IMR-90 (cell line): ENCODE data around the gene DTNA. TPM values are rescaled to one million over a fixed set of nuclear protein-coding genes. Genes with fewer than 3 reads are reported as not detected.

Source experiments
- ATAC-seq: fragments of 200-7000 bp; cut with Tn5 transposase; 2 replicates; pipeline ENCODE4 v1.9.1; 2020; ENCODE audit warnings: low read depth, mild to moderate bottlenecking, moderate library complexity
- BruUV-seq: library from RNA; stranded (reverse); fragments of 400-500 nt; replicated peaks from 2 replicates; lab custom pipeline; 2021; lab: Mats Ljungman, UMichigan
- CTCF ChIA-PET: fragments of 300-600 bp; formaldehyde crosslinking; extraction: SDS; loops from one replicate; lab custom pipeline; 2021; ENCODE audit warnings: antibody characterized with exemption; lab: Yijun Ruan, JAX
- POLR2A ChIA-PET: fragments of 300-600 bp; sonication (Branson Sonifier 250); formaldehyde crosslinking; loops from one replicate; lab custom pipeline; 2022; ENCODE audit warnings: antibody characterized with exemption; ENCODE audit not compliant: unreplicated experiment; lab: Charles Lee
- DNase-seq: peaks from one replicate; pipeline ENCODE4 v3.0.0; 2013
- H2AFZ ChIP-seq: replicated peaks from 2 replicates; pipeline ENCODE3; 2013; ENCODE audit warnings: low read length, mild to moderate bottlenecking; ENCODE audit not compliant: poor library complexity
- H2AK5ac ChIP-seq: 2 replicates; pipeline ENCODE4 v1.6.1; 2013; ENCODE audit warnings: low read depth, low read length, inconsistent platforms
- H2AK9ac ChIP-seq: replicated peaks from 2 replicates; pipeline ENCODE3; 2013; ENCODE audit warnings: mild to moderate bottlenecking, low read depth, low read length, moderate library complexity; ENCODE audit not compliant: poor library complexity
- H2BK120ac ChIP-seq: 2 replicates; pipeline ENCODE4 v1.6.1; 2013; ENCODE audit warnings: low read depth, low read length, inconsistent platforms
- H2BK15ac ChIP-seq: 3 replicates; pipeline ENCODE4 v1.6.1; 2013; ENCODE audit warnings: low read depth, low read length, inconsistent platforms
- H2BK20ac ChIP-seq: 2 replicates; pipeline ENCODE4 v1.6.1; 2013; ENCODE audit warnings: low read depth, mild to moderate bottlenecking, inconsistent platforms, low read length, moderate library complexity
- H2BK5ac ChIP-seq: 2 replicates; pipeline ENCODE4 v1.6.1; 2013; ENCODE audit warnings: mild to moderate bottlenecking, low read depth, low read length, inconsistent platforms; ENCODE audit not compliant: poor library complexity, severe bottlenecking
- H3K14ac ChIP-seq: replicated peaks from 2 replicates; pipeline ENCODE4 v1.6.1; 2013; ENCODE audit warnings: low read depth, low read length, inconsistent platforms
- H3K18ac ChIP-seq: 2 replicates; pipeline ENCODE4 v1.6.1; 2013; ENCODE audit warnings: low read depth, low read length, control low read depth
- H3K23ac ChIP-seq: 2 replicates; pipeline ENCODE4 v1.6.1; 2013; ENCODE audit warnings: low read depth, low read length, inconsistent platforms
- H3K27ac ChIP-seq: 2 replicates; pipeline ENCODE4 v1.5.1; 2013; ENCODE audit warnings: mild to moderate bottlenecking, control low read depth, low read length; ENCODE audit not compliant: insufficient read depth
- H3K27me3 ChIP-seq: 2 replicates; pipeline ENCODE4 v1.6.1; 2013; ENCODE audit warnings: low read length; ENCODE audit not compliant: control insufficient read depth, insufficient read depth
- H3K36me3 ChIP-seq: 2 replicates; pipeline ENCODE4 v1.6.1; 2013; ENCODE audit warnings: low read length, mixed read lengths; ENCODE audit not compliant: control insufficient read depth, insufficient read depth
- H3K4ac ChIP-seq: 2 replicates; pipeline ENCODE4 v1.6.1; 2013; ENCODE audit warnings: low read depth, low read length, inconsistent platforms
- H3K4me1 ChIP-seq: 2 replicates; pipeline ENCODE4 v1.6.1; 2013; ENCODE audit warnings: low read length, mixed read lengths; ENCODE audit not compliant: control insufficient read depth, insufficient read depth
- H3K4me2 ChIP-seq: 2 replicates; pipeline ENCODE4 v1.6.1; 2013; ENCODE audit warnings: low read depth, mild to moderate bottlenecking, control low read depth, low read length, moderate library complexity
- H3K4me3 ChIP-seq: 2 replicates; pipeline ENCODE4 v1.5.1; 2013; ENCODE audit warnings: low read depth, mild to moderate bottlenecking, control low read depth, low read length, moderate library complexity; ENCODE audit not compliant: insufficient read depth
- H3K56ac ChIP-seq: 2 replicates; pipeline ENCODE4 v1.6.1; 2013; ENCODE audit warnings: low read length, inconsistent platforms; ENCODE audit not compliant: insufficient read depth; ENCODE audit errors: extremely low read depth
- H3K79me1 ChIP-seq, 2 experiments: 2 replicates each; pipeline ENCODE4 v1.6.1; 2013; ENCODE audit warnings: low read length in 2 of 2, inconsistent platforms in 1 of 2, low read depth in 1 of 2
- H3K9ac ChIP-seq: 2 replicates; pipeline ENCODE4 v1.6.1; 2013; ENCODE audit warnings: low read depth, low read length, control low read depth
- H3K9me1 ChIP-seq: 2 replicates; pipeline ENCODE4 v1.6.1; 2013; ENCODE audit warnings: low read length, inconsistent platforms; ENCODE audit not compliant: insufficient read depth
- H3K9me3 ChIP-seq: 2 replicates; pipeline ENCODE4 v1.6.1; 2013; ENCODE audit warnings: low read length; ENCODE audit not compliant: control insufficient read depth, insufficient read depth
- H4K20me1 ChIP-seq: 2 replicates; pipeline ENCODE4 v1.6.1; 2013; ENCODE audit warnings: low read length, inconsistent platforms; ENCODE audit not compliant: insufficient read depth
- H4K5ac ChIP-seq: 2 replicates; pipeline ENCODE4 v1.6.1; 2013; ENCODE audit warnings: mild to moderate bottlenecking, low read depth, low read length, control low read depth
- H4K8ac ChIP-seq, 2 experiments: 2 replicates each; pipeline ENCODE4 v1.6.1; 2013; ENCODE audit warnings: low read depth in 2 of 2, low read length in 2 of 2, control low read depth in 1 of 2, inconsistent platforms in 1 of 2
- H4K91ac ChIP-seq: 2 replicates; pipeline ENCODE4 v1.6.1; 2013; ENCODE audit warnings: low read depth, low read length, inconsistent platforms; ENCODE audit not compliant: insufficient read depth
- BHLHE40 ChIP-seq: fragments of 150-350 bp; IDR thresholded peaks from 2 replicates; pipeline ENCODE4 v1.6.1; 2016; ENCODE audit warnings: mild to moderate bottlenecking, low read depth, low read length
- CEBPB ChIP-seq: IDR thresholded peaks from 2 replicates; pipeline ENCODE4 v1.6.1; 2012; ENCODE audit warnings: low read depth, low read length, improper control_type of control experiment
- CHD1 ChIP-seq: IDR thresholded peaks from 2 replicates; pipeline ENCODE4 v1.6.1; 2012; ENCODE audit warnings: low read depth, low read length, improper control_type of control experiment
- CTCF ChIP-seq: conservative IDR thresholded peaks from 2 replicates; pipeline ENCODE4 v1.5.1; 2012; ENCODE audit warnings: mild to moderate bottlenecking, low read depth, low read length, improper control_type of control experiment
- ELK1 ChIP-seq: fragments of 150-350 bp; IDR thresholded peaks from 2 replicates; pipeline ENCODE4 v1.6.1; 2016; ENCODE audit warnings: low read depth, mild to moderate bottlenecking, low read length, moderate library complexity, borderline replicate concordance
- FOS ChIP-seq: fragments of 150-350 bp; IDR thresholded peaks from 2 replicates; pipeline ENCODE4 v1.6.1; 2016; ENCODE audit warnings: low read depth, low read length
- MAFK ChIP-seq: IDR thresholded peaks from 2 replicates; pipeline ENCODE4 v1.6.1; 2012; ENCODE audit warnings: low read depth, low read length, improper control_type of control experiment
- MXI1 ChIP-seq: IDR thresholded peaks from 2 replicates; pipeline ENCODE4 v1.6.1; 2012; ENCODE audit warnings: low read depth, mild to moderate bottlenecking, low read length, moderate library complexity, borderline replicate concordance
- NFE2L2 ChIP-seq: fragments of 150-350 bp; IDR thresholded peaks from 2 replicates; pipeline ENCODE4 v1.6.1; 2016; ENCODE audit warnings: low read depth, mild to moderate bottlenecking, low read length
- POLR2A ChIP-seq: IDR thresholded peaks from 2 replicates; pipeline ENCODE4 v1.6.1; 2012; ENCODE audit warnings: mild to moderate bottlenecking, low read depth, low read length
- RAD21 ChIP-seq: IDR thresholded peaks from 2 replicates; pipeline ENCODE4 v1.6.1; 2012; ENCODE audit warnings: low read length, improper control_type of control experiment
- RCOR1 ChIP-seq: IDR thresholded peaks from 2 replicates; pipeline ENCODE4 v1.6.1; 2012; ENCODE audit warnings: mild to moderate bottlenecking, low read length, improper control_type of control experiment; ENCODE audit not compliant: insufficient replicate concordance
- RFX5 ChIP-seq: IDR thresholded peaks from 2 replicates; pipeline ENCODE4 v1.8.0; 2012; ENCODE audit warnings: low read depth, mild to moderate bottlenecking, low read length, moderate library complexity
- SMC3 ChIP-seq: fragments of 150-350 bp; IDR thresholded peaks from 2 replicates; pipeline ENCODE4 v1.6.1; 2016; ENCODE audit warnings: low read depth, mild to moderate bottlenecking, antibody characterized with exemption, low read length, moderate library complexity
- USF2 ChIP-seq: fragments of 150-350 bp; IDR thresholded peaks from 2 replicates; pipeline ENCODE4 v1.6.1; 2017; ENCODE audit warnings: mild to moderate bottlenecking, antibody characterized with exemption, low read length, low read depth
- WGBS, 2 experiments: methylation state at CpG; one replicate each; pipeline versions ENCODE4 v1.1.5 to v1.1.7; 2013; ENCODE audit warnings: missing lambda C conversion rate in 2 of 2; ENCODE audit not compliant: insufficient read length in 1 of 2; ENCODE audit errors: extremely low coverage in 2 of 2; 5-methylcytosine and 5-hydroxymethylcytosine counted together
- dilution Hi-C: fragments of 300-500 bp; cut with HindIII; formaldehyde crosslinking; loops from one replicate; pipeline ENCODE4 v1.14.3; 2018; ENCODE audit warnings: low sequenced_read_pairs; ENCODE audit not compliant: unreplicated experiment
- in situ Hi-C: fragments of 300-500 bp; cut with MboI; formaldehyde crosslinking; loops from 3 replicates; pipeline ENCODE4 v1.14.3; 2019; ENCODE audit warnings: low sequenced_read_pairs, inconsistent platforms, mixed read lengths
- intact Hi-C: fragments of 100-400 bp; cut with micrococcal nuclease; formaldehyde crosslinking; loops from 2 replicates; pipeline ENCODE4 v1.10.0; 2022
- polyA plus RNA-seq, 3 experiments: library from polyadenylated mRNA; depleted of rRNA; stranded (reverse); fragments of >200 nt; gene quantifications; 2 replicates each; pipeline ENCODE4 v1.2.3, GENCODE V29; 2012; ENCODE audit warnings: low replicate concordance in 1 of 3
- total RNA-seq: library from RNA; depleted of rRNA; stranded (reverse); fragments of >200 nt; gene quantifications from 2 replicates; pipeline ENCODE4 v1.2.3, GENCODE V29; 2012

Gene DTNA
- total and polyA plus RNA-seq, 2 of the 4 experiments (the other 2 are of a cell fraction), result 9.5 to 10.8 TPM

GRCh38 chr18:34805878-34806351, 95.8 kb downstream of the DTNA start (continued):
- no peak for TF ChIP-seq CTCF

GRCh38 chr18:34806527-34806926, 96.4 kb downstream of the DTNA start:
- ChIA-PET CTCF (no interaction called here), POLR2A (no interaction called here)
- BruUV-seq, result no TSS peak
- no peak overlapping the region for H3K23ac ChIP-seq
- no peaks in the 10 kb centered on the region for H3K79me1 ChIP-seq
- H3K56ac ChIP-seq, result no peak overlapping the region
- H3K9me3 ChIP-seq, result no peaks in the 10 kb centered on the region
- H2AK9ac ChIP-seq, result no peak overlapping the region
- DNase-seq, result no peak
- H3K14ac ChIP-seq, result no peak overlapping the region
- in situ Hi-C loops (no loop called here), intact Hi-C loops (no loop called here), dilution Hi-C loops (no loop called here)
- no peak overlapping the region for H2BK15ac ChIP-seq
- no peak overlapping the region for H3K18ac ChIP-seq
- H3K4me1 ChIP-seq, result peaks cover 5% of the 10 kb centered on the region
- H3K27ac ChIP-seq, result no peak overlapping the region
- 0 out of 2 replicates have a peak, but pooled peaks cover 4% of the 10 kb centered on the region for H3K9me1 ChIP-seq
- H2AFZ ChIP-seq, result no peak overlapping the region
- no peak overlapping the region for H2BK5ac ChIP-seq
- H3K4me2 ChIP-seq, result no peak overlapping the region
- no peaks in the 10 kb centered on the region; the same call in 1 of the 2 replicates for H3K27me3 ChIP-seq
- ATAC-seq, result no peak
- H4K5ac ChIP-seq, result no peak overlapping the region
- H4K91ac ChIP-seq, result no peak overlapping the region
- no peak overlapping the region for H3K4ac ChIP-seq
- no peak overlapping the region for H2BK20ac ChIP-seq
- H3K36me3 ChIP-seq, result no peaks in the 10 kb centered on the region
- H4K20me1 ChIP-seq, result no peaks in the 10 kb centered on the region
- no peak overlapping the region for H3K4me3 ChIP-seq
- no peak overlapping the region for H2BK120ac ChIP-seq
- no peak overlapping the region for H2AK5ac ChIP-seq
- H3K9ac ChIP-seq, result no peak overlapping the region
- H4K8ac ChIP-seq, result no peak overlapping the region
- no CpG with 5 or more reads among the region's 3 CpGs for WGBS, 2 experiments
- TF ChIP-seq RCOR1 (no peak), USF2 (no peak), CHD1 (no peak), SMC3 (no peak), FOS (no peak), POLR2A (no peak), NFE2L2 (no peak), BHLHE40 (no peak), RAD21 (no peak), RFX5 (no peak), CEBPB (no peak), MXI1 (no peak), MAFK (no peak), ELK1 (no peak)
